NOMO-1 treated with dmso at 0.1 percent for 144 hours (cell line): Measurements from ENCODE around the gene FGF12.

Experiments used
- DNase-seq: peaks from one replicate; lab custom pipeline; 2025; ENCODE audit not compliant: unreplicated experiment; lab: John Stamatoyannopoulos, UW

FGF12 gene

GRCh38 chr3:192514081-192514753 lies 213.1 kb downstream of the FGF12 start:
- DNase-seq = no peak

GRCh38 chr3:192505731-192506130 lies 221.6 kb downstream of the FGF12 start:
- DNase-seq = no peak

GRCh38 chr3:192501401-192501800 lies 225.9 kb downstream of the FGF12 start:
- no peak for DNase-seq

- DNase-seq = no peak
Measured at GRCh38 chr3:192496905-192497587, 230.3 kb downstream of the FGF12 start.

GRCh38 chr3:192494174-192494573 lies 233.2 kb downstream of the FGF12 start:
- DNase-seq = no peak

GRCh38 chr3:192490720-192491119 lies 236.6 kb downstream of the FGF12 start:
- DNase-seq = no peak

GRCh38 chr3:192489579-192489978 lies 237.8 kb downstream of the FGF12 start:
- no peak for DNase-seq

GRCh38 chr3:192487033-192487432 lies 240.3 kb downstream of the FGF12 start:
- DNase-seq = no peak

- DNase-seq = no peak
Measured at GRCh38 chr3:192482809-192483208, 244.5 kb downstream of the FGF12 start.

- no peak for DNase-seq
Measured at GRCh38 chr3:192482391-192482790, 244.9 kb downstream of the FGF12 start.

- no peak for DNase-seq
Measured at GRCh38 chr3:192481638-192482037, 245.7 kb downstream of the FGF12 start.

GRCh38 chr3:192467230-192468140 lies 259.9 kb downstream of the FGF12 start:
- DNase-seq = peak; percentile 5

GRCh38 chr3:192449036-192449435 lies 278.3 kb downstream of the FGF12 start:
- peak; percentile 0 for DNase-seq

- no peak for DNase-seq
Measured at GRCh38 chr3:192445770-192446644, 281.3 kb downstream of the FGF12 start.

GRCh38 chr3:192444791-192445106 lies 282.6 kb downstream of the FGF12 start:
- DNase-seq = no peak

- peak; percentile 37 for DNase-seq
Measured at GRCh38 chr3:192444096-192444790, 283.1 kb downstream of the FGF12 start.

- DNase-seq = no peak
Measured at GRCh38 chr3:192435241-192435640, 292.1 kb downstream of the FGF12 start.

GRCh38 chr3:192434186-192434585 lies 293.2 kb downstream of the FGF12 start:
- no peak for DNase-seq

- DNase-seq = no peak
Measured at GRCh38 chr3:192433704-192434103, 293.6 kb downstream of the FGF12 start.

GRCh38 chr3:192422997-192423342 lies 304.4 kb downstream of the FGF12 start:
- no peak for DNase-seq
